ENCODE measurements around the gene SH3BP2. TPM values are rescaled to one million over a fixed set of nuclear protein-coding genes. Genes with fewer than 3 reads are reported as not detected.
A peak's percentile ranks its signal among the peaks of the same experiment; 100 is the strongest.

The SH3BP2 gene
- total and polyA plus RNA-seq, 7 donors: 18.4 to 82.4 (median 29.9) TPM

- 12 to 44% methylated on average over 20 of the region's 20 CpGs for WGBS, 2 donors
- no peaks in the 10 kb centered on the region for H3K27me3 ChIP-seq
- TF ChIP-seq EP300 (IDR thresholded peaks at IDR 0.05) (no peak), POLR2AphosphoS5 (IDR thresholded peaks at IDR 0.05) (no peak), POLR2A (IDR thresholded peaks at IDR 0.05) (no peak)
- no peak for DNase-seq
- H3K4me3 ChIP-seq: no peak overlapping the region
- no peaks in the 10 kb centered on the region for H3K9me3 ChIP-seq
- H3K36me3 ChIP-seq: no peaks in the 10 kb centered on the region
- H3K4me1 ChIP-seq: peaks cover 0 to 70% (median 50%) of the 10 kb centered on the region in 4 donors
- intact Hi-C loops (cut with DNase I): no loop called here
- peak overlapping the region; percentile 40 to 78 (median 56) for H3K27ac ChIP-seq
These were observed 13.0 kb downstream of the SH3BP2 start for GRCh38 chr4:2805712-2806389.

GRCh38 chr4:2806390-2807355 lies 13.8 kb downstream of the SH3BP2 start:
- intact Hi-C loops (cut with DNase I): no loop called here
- TF ChIP-seq POLR2A (IDR thresholded peaks at IDR 0.05) (no peak), POLR2AphosphoS5 (IDR thresholded peaks at IDR 0.05) (peak in 2 of 4 donors; percentile 13), EP300 (IDR thresholded peaks at IDR 0.05) (no peak)
- peak overlapping the region; percentile 40 to 78 (median 56) for H3K27ac ChIP-seq
- H3K36me3 ChIP-seq: no peaks in the 10 kb centered on the region
- no peak overlapping the region for H3K4me3 ChIP-seq
- no peaks in the 10 kb centered on the region for H3K27me3 ChIP-seq
- H3K4me1 ChIP-seq: peaks cover 0 to 70% (median 49%) of the 10 kb centered on the region in 4 donors
- WGBS, 2 donors: 27 to 50% methylated on average over 28 of the region's 28 CpGs
- DNase-seq: peak; percentile 84
- no peaks in the 10 kb centered on the region for H3K9me3 ChIP-seq

- no peak overlapping the region for H3K4me3 ChIP-seq
- no peaks in the 10 kb centered on the region for H3K27me3 ChIP-seq
- H3K27ac ChIP-seq: peak overlapping the region in 2 of 4 donors; percentile 44 to 69
- H3K36me3 ChIP-seq: no peaks in the 10 kb centered on the region
- TF ChIP-seq POLR2AphosphoS5 (IDR thresholded peaks at IDR 0.05): no peak
- TF ChIP-seq EP300 (IDR thresholded peaks at IDR 0.05): no peak
- TF ChIP-seq POLR2A (IDR thresholded peaks at IDR 0.05): no peak
- no peak for TF ChIP-seq CTCF (IDR thresholded peaks at IDR 0.05)
- no peaks in the 10 kb centered on the region for H3K9me3 ChIP-seq
- no peak for DNase-seq
- peaks cover 0 to 68% (median 48%) of the 10 kb centered on the region in 4 donors for H3K4me1 ChIP-seq
- 92 to 94% methylated on average over 13 of the region's 13 CpGs for WGBS, 2 donors
- intact Hi-C loops (cut with DNase I): no loop called here
These were observed 14.7 kb downstream of the SH3BP2 start for GRCh38 chr4:2807571-2807970.

GRCh38 chr4:2808001-2808400 lies 15.1 kb downstream of the SH3BP2 start:
- H3K27me3 ChIP-seq: no peaks in the 10 kb centered on the region
- no peak for DNase-seq
- H3K27ac ChIP-seq: no peak overlapping the region
- intact Hi-C loops (cut with DNase I): no loop called here
- no peaks in the 10 kb centered on the region for H3K9me3 ChIP-seq
- no peak overlapping the region for H3K4me3 ChIP-seq
- peaks cover 0 to 63% (median 46%) of the 10 kb centered on the region in 4 donors for H3K4me1 ChIP-seq
- WGBS, 2 donors: 89 to 91% methylated on average over 7 of the region's 7 CpGs
- TF ChIP-seq EP300 (IDR thresholded peaks at IDR 0.05): no peak
- TF ChIP-seq CTCF (IDR thresholded peaks at IDR 0.05): no peak
- TF ChIP-seq POLR2AphosphoS5 (IDR thresholded peaks at IDR 0.05): no peak
- TF ChIP-seq POLR2A (IDR thresholded peaks at IDR 0.05): no peak
- no peaks in the 10 kb centered on the region for H3K36me3 ChIP-seq

GRCh38 chr4:2809610-2810180 lies 16.8 kb downstream of the SH3BP2 start:
- Histone ChIP-seq H3K27ac (no peak overlapping the region), H3K4me3 (no peak overlapping the region), H3K9me3 (no peaks in the 10 kb centered on the region), H3K36me3 (no peaks in the 10 kb centered on the region), H3K27me3 (no peaks in the 10 kb centered on the region), H3K4me1 (peaks cover 0 to 53% (median 40%) of the 10 kb centered on the region in 4 donors)
- no peak for DNase-seq
- 69 to 82% methylated on average over 10 of the region's 10 CpGs for WGBS, 2 donors
- TF ChIP-seq POLR2A (IDR thresholded peaks at IDR 0.05): no peak
- TF ChIP-seq EP300 (IDR thresholded peaks at IDR 0.05): no peak
- TF ChIP-seq CTCF (IDR thresholded peaks at IDR 0.05): no peak
- no peak for TF ChIP-seq POLR2AphosphoS5 (IDR thresholded peaks at IDR 0.05)
- intact Hi-C loops (cut with DNase I): no loop called here

All from sigmoid colon (tissue), 7 donors.